ENCODE results near the gene OXSR1. TPM values are rescaled to one million over a fixed set of nuclear protein-coding genes. Genes with fewer than 3 reads are reported as not detected.

OXSR1 gene
- total RNA-seq, 1 donor from 2014 or later = 30.6 TPM

- DNase-seq (ENCODE audit: low spot score) = no peak
- intact Hi-C loops (cut with DNase I) = loop anchor here (5.0 kb wide), 1 partner anchor 208 kb away; the partner anchor contains the start of gene XYLB
Observed at GRCh38 chr3:38139652-38140051, 25.7 kb upstream of the OXSR1 start.

- no peak for DNase-seq (ENCODE audit: low spot score)
- intact Hi-C loops (cut with DNase I) = no loop called here
Observed at GRCh38 chr3:38140326-38141172, 24.8 kb upstream of the OXSR1 start.

- intact Hi-C loops (cut with DNase I) = no loop called here
- DNase-seq (ENCODE audit: low spot score) = no peak
Observed at GRCh38 chr3:38141173-38141951, 24.0 kb upstream of the OXSR1 start.

- intact Hi-C loops (cut with DNase I) = no loop called here
Observed at GRCh38 chr3:38141952-38142273, 23.4 kb upstream of the OXSR1 start.

GRCh38 chr3:38142959-38143358 is 22.4 kb upstream of the OXSR1 start:
- DNase-seq (ENCODE audit: low spot score) = no peak
- intact Hi-C loops (cut with DNase I) = no loop called here

More at GRCh38 chr3:38141952-38142273, 23.4 kb upstream of the OXSR1 start:
- no peak for DNase-seq (ENCODE audit: low spot score)

- no peak for DNase-seq (ENCODE audit: low spot score)
- intact Hi-C loops (cut with DNase I) = no loop called here
Observed at GRCh38 chr3:38143511-38143910, 21.8 kb upstream of the OXSR1 start.

GRCh38 chr3:38146504-38146903 is 18.8 kb upstream of the OXSR1 start:
- no peak for DNase-seq (ENCODE audit: low spot score)
- intact Hi-C loops (cut with DNase I) = no loop called here

GRCh38 chr3:38147421-38147820 is 17.9 kb upstream of the OXSR1 start:
- intact Hi-C loops (cut with DNase I) = no loop called here
- DNase-seq (ENCODE audit: low spot score) = no peak

- intact Hi-C loops (cut with DNase I) = no loop called here
Observed at GRCh38 chr3:38148311-38148882, 16.9 kb upstream of the OXSR1 start.

GRCh38 chr3:38149708-38150107 is 15.6 kb upstream of the OXSR1 start:
- intact Hi-C loops (cut with DNase I) = no loop called here

More at GRCh38 chr3:38148311-38148882, 16.9 kb upstream of the OXSR1 start:
- DNase-seq (ENCODE audit: low spot score) = no peak

GRCh38 chr3:38150780-38151528 is 14.4 kb upstream of the OXSR1 start:
- DNase-seq (ENCODE audit: low spot score) = no peak
- intact Hi-C loops (cut with DNase I) = no loop called here

More at GRCh38 chr3:38149708-38150107, 15.6 kb upstream of the OXSR1 start:
- DNase-seq (ENCODE audit: low spot score) = no peak

- no peak for DNase-seq (ENCODE audit: low spot score)
- intact Hi-C loops (cut with DNase I) = no loop called here
Observed at GRCh38 chr3:38151667-38152265, 13.6 kb upstream of the OXSR1 start.

- intact Hi-C loops (cut with DNase I) = no loop called here
- DNase-seq (ENCODE audit: low spot score) = no peak
Observed at GRCh38 chr3:38152609-38153008, 12.7 kb upstream of the OXSR1 start.

- DNase-seq (ENCODE audit: low spot score) = no peak
- intact Hi-C loops (cut with DNase I) = no loop called here
Observed at GRCh38 chr3:38153221-38153620, 12.1 kb upstream of the OXSR1 start.

- no peak for DNase-seq (ENCODE audit: low spot score)
- intact Hi-C loops (cut with DNase I) = no loop called here
Observed at GRCh38 chr3:38154033-38154494, 11.3 kb upstream of the OXSR1 start.

GRCh38 chr3:38154625-38155255 is 10.6 kb upstream of the OXSR1 start:
- no peak for DNase-seq (ENCODE audit: low spot score)
- intact Hi-C loops (cut with DNase I) = no loop called here

- intact Hi-C loops (cut with DNase I) = no loop called here
Observed at GRCh38 chr3:38155825-38156224, 9.5 kb upstream of the OXSR1 start.

GRCh38 chr3:38157117-38157516 is 8.2 kb upstream of the OXSR1 start:
- no peak for DNase-seq (ENCODE audit: low spot score)
- intact Hi-C loops (cut with DNase I) = no loop called here

More at GRCh38 chr3:38155825-38156224, 9.5 kb upstream of the OXSR1 start:
- no peak for DNase-seq (ENCODE audit: low spot score)

- DNase-seq (ENCODE audit: low spot score) = no peak
- intact Hi-C loops (cut with DNase I) = no loop called here
Observed at GRCh38 chr3:38157595-38157994, 7.7 kb upstream of the OXSR1 start.
